ENCODE measurements around the gene ETFB.
A peak's percentile ranks its signal among the peaks of the same experiment; 100 is the strongest.
"Not testable (repeated sequence)": the region's sequence is repeated elsewhere in the genome, so short reads cannot be mapped to it uniquely, and the experiment has no call there.

ETFB gene

GRCh38 chr19:51365965-51366388 is at the start of gene ETFB:
Gene ETFB, minus strand, starts transcription at chr19:51366388. Its CDS starts 62 bp downstream, at chr19:51366326.
- DNase-seq (ENCODE audit: low spot score) = no peak

GRCh38 chr19:51415187-51415586 is 49.0 kb upstream of the ETFB start:
- no peak for DNase-seq (ENCODE audit: low spot score)

GRCh38 chr19:51410950-51411748 is 45.0 kb upstream of the ETFB start:
- no peak for DNase-seq (ENCODE audit: low spot score)

GRCh38 chr19:51407511-51408131 is 41.4 kb upstream of the ETFB start:
- peak; percentile 63 for DNase-seq (ENCODE audit: low spot score)

GRCh38 chr19:51402117-51402516 is 35.9 kb upstream of the ETFB start:
- no peak for DNase-seq (ENCODE audit: low spot score)

- DNase-seq (ENCODE audit: low spot score) = not testable (repeated sequence)
Observed at GRCh38 chr19:51399936-51400335, 33.7 kb upstream of the ETFB start.

GRCh38 chr19:51399231-51399630 is 33.0 kb upstream of the ETFB start:
- DNase-seq (ENCODE audit: low spot score) = no peak

GRCh38 chr19:51398096-51398704 is 32.0 kb upstream of the ETFB start:
- DNase-seq (ENCODE audit: low spot score) = peak; percentile 48

GRCh38 chr19:51397453-51397852 is 31.3 kb upstream of the ETFB start:
- DNase-seq (ENCODE audit: low spot score) = not testable (repeated sequence)

GRCh38 chr19:51396175-51396574 is 30.0 kb upstream of the ETFB start:
- no peak for DNase-seq (ENCODE audit: low spot score)

GRCh38 chr19:51394050-51394836 is 28.1 kb upstream of the ETFB start:
- DNase-seq (ENCODE audit: low spot score) = peak; percentile 98

GRCh38 chr19:51392701-51393100 is 26.5 kb upstream of the ETFB start:
- DNase-seq (ENCODE audit: low spot score) = no peak

GRCh38 chr19:51391073-51391611 is 25.0 kb upstream of the ETFB start:
- no peak for DNase-seq (ENCODE audit: low spot score)

- DNase-seq (ENCODE audit: low spot score) = no peak
Observed at GRCh38 chr19:51389143-51389542, 23.0 kb upstream of the ETFB start.

GRCh38 chr19:51387924-51388389 is 21.8 kb upstream of the ETFB start, which contains the start of gene LIM2:
Gene LIM2, minus strand, starts transcription at chr19:51387974. Its CDS starts 531 bp downstream, at chr19:51387443.
- no peak for DNase-seq (ENCODE audit: low spot score)

- DNase-seq (ENCODE audit: low spot score) = no peak
Observed at GRCh38 chr19:51386882-51387520, 20.8 kb upstream of the ETFB start.

GRCh38 chr19:51382004-51382403 is 15.8 kb upstream of the ETFB start:
- DNase-seq (ENCODE audit: low spot score) = no peak

GRCh38 chr19:51380379-51380778 is 14.2 kb upstream of the ETFB start:
- DNase-seq (ENCODE audit: low spot score) = no peak

GRCh38 chr19:51377422-51377821 is 11.2 kb upstream of the ETFB start:
- DNase-seq (ENCODE audit: low spot score) = no peak

- no peak for DNase-seq (ENCODE audit: low spot score)
Observed at GRCh38 chr19:51375504-51376221, 9.5 kb upstream of the ETFB start.

All from hepatic stellate cell (primary cell).